Stomach (tissue), 9 donors: Measurements from ENCODE around the gene TET2. TPM values are rescaled to one million over a fixed set of nuclear protein-coding genes. Genes with fewer than 3 reads are reported as not detected.
A peak's percentile ranks its signal among the peaks of the same experiment; 100 is the strongest.

Experiments used
- DNase-seq, 2 donors: peaks; one replicate each; pipeline versions ENCODE4 v3.0.0 to v3.0.0-alpha.2; 2013 to 2019
- H3K27ac ChIP-seq, 5 donors: fragments of 200-600 bp in 4 of 5; sonication (generic) in 4 of 5; one replicate each; pipeline ENCODE4 v1.5.1; 2013 to 2019; ENCODE audit warnings: mild to moderate bottlenecking in 1 of 5, moderate library complexity in 1 of 5
- H3K27me3 ChIP-seq, 3 donors: fragments of 200-600 bp; sonication (generic); one replicate each; pipeline ENCODE4 v1.5.1; 2017 to 2019; ENCODE audit warnings: mixed run types in 1 of 3
- H3K36me3 ChIP-seq, 4 donors: fragments of 200-600 bp; sonication (generic); 1 replicate in 3 of 4; 2 replicates in 1 of 4; pipeline ENCODE4 v1.5.1; 2016 to 2019
- H3K4me1 ChIP-seq, 4 donors: fragments of 200-600 bp; sonication (generic); one replicate each; pipeline ENCODE4 v1.5.1; 2016 to 2019
- H3K4me3 ChIP-seq, 4 donors: fragments of 200-600 bp; sonication (generic) in 3 of 4; one replicate each; pipeline ENCODE4 v1.5.1; 2016 to 2019; ENCODE audit warnings: mild to moderate bottlenecking in 1 of 4
- H3K9me3 ChIP-seq, 4 donors: fragments of 200-600 bp; sonication (generic); one replicate each; pipeline ENCODE4 v1.5.1; 2016 to 2019
- CTCF ChIP-seq, 7 experiments: fragments of 450-650 bp in 4 of 7; fragments of 200-600 bp in 3 of 7; sonication (generic) in 3 of 7; IDR thresholded peaks; one replicate each; pipeline ENCODE4 v1.5.1; 2016 to 2019; ENCODE audit warnings: antibody characterized with exemption in 7 of 7, control low read depth in 2 of 7, mild to moderate bottlenecking in 1 of 7
- EP300 ChIP-seq: sonication (generic); formaldehyde crosslinking; IDR thresholded peaks from one replicate; pipeline ENCODE4 v1.6.1; 2017; ENCODE audit warnings: antibody characterized with exemption
- POLR2A ChIP-seq, 4 donors: fragments of 450-650 bp; IDR thresholded peaks; one replicate each; pipeline ENCODE4 v1.6.1; 2016; ENCODE audit warnings: antibody characterized with exemption in 4 of 4, control low read depth in 2 of 4, mild to moderate bottlenecking in 1 of 4, moderate library complexity in 1 of 4
- POLR2AphosphoS5 ChIP-seq, 3 donors: sonication (generic); formaldehyde crosslinking; IDR thresholded peaks; one replicate each; pipeline ENCODE4 v1.6.1; 2016; ENCODE audit warnings: antibody characterized with exemption in 3 of 3
- WGBS, 5 donors: extraction: QIAGEN DNeasy Blood & Tissue Kit in 3 of 5; methylation state at CpG; one replicate each; pipeline versions ENCODE4 v1.1.5 to v1.1.7; 2013 to 2018; 5-methylcytosine and 5-hydroxymethylcytosine counted together
- intact Hi-C: fragments of 100-400 bp; cut with DNase I; formaldehyde crosslinking; loops from one replicate; pipeline ENCODE4 v1.15.1; 2023; ENCODE audit warnings: low total_unique reads
- polyA plus RNA-seq, 3 donors: library from polyadenylated mRNA; stranded (reverse); fragments of 200-250 nt; gene quantifications; one replicate each; pipeline ENCODE4 v1.2.3, GENCODE V29; 2013
- total RNA-seq, 5 donors: library from RNA; depleted of rRNA; stranded (reverse); fragments of >200 nt; gene quantifications; one replicate each; pipeline versions ENCODE4 v1.1.0 to v1.2.3, GENCODE V29; 2014 to 2016
- donor health status: healthy with polysubstance abuse.
- donor health status: Bipolar disorder and iron deficiency.
- donor health status: healthy.

Gene TET2
- total and polyA plus RNA-seq, 8 donors, result 1.7 to 30.3 (median 21.7) TPM

GRCh38 chr4:105148356-105148755 is 1.7 kb downstream of the TET2 start:
- 27 to 42% (median 40%) methylated on average over 1 of the region's 1 CpG for WGBS, 5 donors
- Histone ChIP-seq H3K36me3 (no peaks in the 10 kb centered on the region), H3K27me3 (no peaks in the 10 kb centered on the region), H3K27ac (peak overlapping the region in 4 of 5 donors; percentile 84 to 93 (median 90)), H3K9me3 (no peaks in the 10 kb centered on the region), H3K4me1 (peaks cover 6 to 59% (median 33%) of the 10 kb centered on the region in 4 donors), H3K4me3 (peak overlapping the region; percentile 77 to 88 (median 80))
- DNase-seq, result no peak
- no peak for TF ChIP-seq EP300
- TF ChIP-seq POLR2AphosphoS5 (IDR thresholded peaks at IDR 0.05), result no peak
- no peak for TF ChIP-seq CTCF (IDR thresholded peaks at IDR 0.05)
- TF ChIP-seq POLR2A (IDR thresholded peaks at IDR 0.05), result no peak
- intact Hi-C loops, result no loop called here

DNA sequence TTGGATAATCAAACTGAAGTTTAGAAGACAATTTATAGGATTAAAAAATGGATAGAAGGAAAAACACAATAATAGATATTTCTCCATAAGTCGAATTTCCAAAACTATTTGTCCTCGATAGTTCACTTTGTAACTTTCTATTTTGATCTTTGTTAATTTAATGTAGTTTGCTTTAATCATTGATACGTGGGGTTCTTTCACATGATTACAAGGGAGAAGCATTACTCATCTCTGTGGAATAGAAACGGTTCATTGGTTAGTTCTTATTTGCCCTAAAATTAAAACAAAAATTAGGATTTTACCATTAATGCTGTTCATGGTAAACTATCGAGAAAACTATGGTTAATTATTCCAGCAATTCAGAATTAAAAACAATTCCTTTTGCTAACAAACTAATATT is 2.1 kb downstream of the TET2 start:
- Histone ChIP-seq H3K27me3 (no peaks in the 10 kb centered on the region), H3K4me3 (peak overlapping the region in 2 of 4 donors; percentile 78 to 88), H3K36me3 (no peaks in the 10 kb centered on the region), H3K9me3 (no peaks in the 10 kb centered on the region), H3K4me1 (peaks cover 6 to 56% (median 33%) of the 10 kb centered on the region in 4 donors), H3K27ac (no peak overlapping the region)
- DNase-seq, result no peak
- 47 to 60% (median 53%) methylated on average over 5 of the region's 5 CpGs for WGBS, 5 donors
- intact Hi-C loops, result no loop called here
- TF ChIP-seq EP300 (no peak), CTCF (IDR thresholded peaks at IDR 0.05) (no peak), POLR2A (IDR thresholded peaks at IDR 0.05) (no peak), POLR2AphosphoS5 (IDR thresholded peaks at IDR 0.05) (no peak)

DNA sequence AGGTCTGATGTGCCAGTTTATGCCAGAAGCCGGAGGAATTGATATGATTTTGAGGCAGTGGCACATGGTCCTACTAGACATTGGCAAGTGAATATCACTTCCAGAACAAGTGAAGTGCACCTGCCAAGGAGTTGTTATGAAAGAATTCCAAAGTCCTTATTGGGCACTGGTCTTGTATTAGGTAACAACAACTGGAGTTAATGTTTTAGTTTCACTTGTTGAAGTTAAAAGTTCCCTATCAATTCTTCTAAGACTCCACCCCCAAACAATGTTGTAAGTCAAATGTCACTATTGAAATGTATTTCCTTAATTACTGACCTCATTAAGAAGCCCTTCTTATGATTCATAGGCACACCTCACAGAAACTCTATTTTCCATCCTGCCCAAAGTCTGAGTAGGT is 3.1 kb downstream of the TET2 start:
- Histone ChIP-seq H3K27ac (peak overlapping the region in 1 of 5 donors; percentile 50), H3K9me3 (no peaks in the 10 kb centered on the region), H3K4me1 (peaks cover 6 to 57% (median 34%) of the 10 kb centered on the region in 4 donors), H3K4me3 (no peak overlapping the region), H3K36me3 (no peaks in the 10 kb centered on the region), H3K27me3 (no peaks in the 10 kb centered on the region)
- intact Hi-C loops, result no loop called here
- TF ChIP-seq CTCF (IDR thresholded peaks at IDR 0.05) (no peak), EP300 (no peak), POLR2A (IDR thresholded peaks at IDR 0.05) (no peak), POLR2AphosphoS5 (IDR thresholded peaks at IDR 0.05) (no peak)
- WGBS, 5 donors, result 47 to 71% (median 57%) methylated on average over 1 of the region's 1 CpG
- peak in 1 of 2 donors; percentile 39 for DNase-seq

- H3K4me3 ChIP-seq, result no peak overlapping the region
- no peaks in the 10 kb centered on the region for H3K27me3 ChIP-seq
- H3K9me3 ChIP-seq, result no peaks in the 10 kb centered on the region
- TF ChIP-seq POLR2A (IDR thresholded peaks at IDR 0.05), result no peak
- DNase-seq, result peak in 1 of 2 donors; percentile 6
- intact Hi-C loops, result no loop called here
- peak overlapping the region in 1 of 5 donors; percentile 50 for H3K27ac ChIP-seq
- peaks cover 6 to 61% (median 34%) of the 10 kb centered on the region in 4 donors for H3K4me1 ChIP-seq
- H3K36me3 ChIP-seq, result no peaks in the 10 kb centered on the region
Observed at GRCh38 chr4:105150503-105150902, 3.8 kb downstream of the TET2 start.

DNA sequence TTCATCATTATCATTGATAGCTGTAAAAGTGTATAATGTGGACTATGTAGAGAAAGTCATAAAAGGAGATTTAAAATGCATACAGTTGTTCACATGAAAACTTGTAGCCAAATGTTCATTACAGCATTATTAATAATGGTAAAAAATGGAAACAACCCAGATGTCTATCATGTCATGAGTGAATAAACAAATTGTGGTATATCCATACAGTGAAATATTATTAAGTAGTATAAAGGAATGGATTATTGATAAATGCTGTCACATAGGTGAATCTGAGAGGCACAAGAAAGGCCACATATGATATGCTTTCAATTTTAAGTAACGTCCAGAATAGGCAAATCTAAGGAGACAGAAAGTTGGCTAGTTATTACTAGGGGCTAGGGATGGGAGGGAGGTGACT is 7.1 kb downstream of the TET2 start:
- Histone ChIP-seq H3K27ac (no peak overlapping the region), H3K9me3 (no peaks in the 10 kb centered on the region), H3K36me3 (no peaks in the 10 kb centered on the region), H3K4me1 (peaks cover 6 to 71% (median 25%) of the 10 kb centered on the region in 4 donors), H3K27me3 (no peaks in the 10 kb centered on the region), H3K4me3 (no peak overlapping the region)
- intact Hi-C loops, result no loop called here
- no peak for DNase-seq
- 87 to 97% (median 93%) methylated on average over 1 of the region's 1 CpG for WGBS, 5 donors
- TF ChIP-seq CTCF (IDR thresholded peaks at IDR 0.05) (no peak), POLR2A (IDR thresholded peaks at IDR 0.05) (no peak), EP300 (no peak), POLR2AphosphoS5 (IDR thresholded peaks at IDR 0.05) (no peak)
